WTC11 (cell line): Measurements from ENCODE around the gene DOK5.

ENCODE experiments used
- ATF3 ChIP-seq: sonication (generic); formaldehyde crosslinking; conservative IDR thresholded peaks from 2 replicates; pipeline ENCODE4 v1.8.1; 2022; ENCODE audit warnings: mild to moderate bottlenecking, missing genetic modification reagents
- KAT7 ChIP-seq: sonication (generic); formaldehyde crosslinking; IDR thresholded peaks from 2 replicates; pipeline ENCODE4 v1.8.1; 2023; ENCODE audit warnings: missing genetic modification reagents, mild to moderate bottlenecking, borderline replicate concordance
- NFYB ChIP-seq: sonication (generic); formaldehyde crosslinking; conservative IDR thresholded peaks from 2 replicates; pipeline ENCODE4 v1.8.0; 2022; ENCODE audit warnings: low read depth, missing genetic modification reagents
- PREB ChIP-seq: sonication (generic); formaldehyde crosslinking; IDR thresholded peaks from 2 replicates; pipeline ENCODE4 v1.8.1; 2022; ENCODE audit warnings: mild to moderate bottlenecking, missing genetic modification reagents, moderate library complexity, borderline replicate concordance
- RELA ChIP-seq: sonication (generic); formaldehyde crosslinking; IDR thresholded peaks from 2 replicates; pipeline ENCODE4 v1.8.1; 2022; ENCODE audit warnings: missing genetic modification reagents, mild to moderate bottlenecking, borderline replicate concordance
- SMAD3 ChIP-seq: sonication (generic); formaldehyde crosslinking; IDR thresholded peaks from 2 replicates; pipeline ENCODE4 v1.8.0; 2022; ENCODE audit warnings: missing genetic modification reagents, mild to moderate bottlenecking, borderline replicate concordance
- TEAD4 ChIP-seq: sonication (generic); formaldehyde crosslinking; IDR thresholded peaks from 2 replicates; pipeline ENCODE4 v1.8.0; 2022; ENCODE audit warnings: mild to moderate bottlenecking, missing genetic modification reagents
- TP53 ChIP-seq: sonication (generic); formaldehyde crosslinking; IDR thresholded peaks from 2 replicates; pipeline ENCODE4 v1.8.1; 2023; ENCODE audit warnings: mild to moderate bottlenecking, missing genetic modification reagents
- USF2 ChIP-seq: sonication (generic); formaldehyde crosslinking; IDR thresholded peaks from 2 replicates; pipeline ENCODE4 v1.8.1; 2023; ENCODE audit warnings: mild to moderate bottlenecking, missing genetic modification reagents, moderate library complexity
- ZBTB43 ChIP-seq: sonication (generic); formaldehyde crosslinking; IDR thresholded peaks from 2 replicates; pipeline ENCODE4 v1.8.1; 2023; ENCODE audit warnings: mild to moderate bottlenecking, missing genetic modification reagents
- ZNF671 ChIP-seq: fragments of 250-450 bp; sonication (Bioruptor Pico); IDR thresholded peaks from 2 replicates; pipeline ENCODE4 v1.8.0; 2021; ENCODE audit warnings: mild to moderate bottlenecking
- TF ChIP-seq, protein P1 (sequence below): sonication (generic); formaldehyde crosslinking; IDR thresholded peaks from 2 replicates; pipeline ENCODE4 v1.8.1; 2022; ENCODE audit warnings: mild to moderate bottlenecking, moderate library complexity, missing genetic modification reagents
- TF ChIP-seq, protein P2 (sequence below): fragments of 200-600 bp; IDR thresholded peaks from 2 replicates; pipeline ENCODE4 v1.8.0; 2022; ENCODE audit warnings: antibody characterized with exemption
- TF ChIP-seq, protein P3 (sequence below): sonication (generic); formaldehyde crosslinking; IDR thresholded peaks from 2 replicates; pipeline ENCODE4 v1.8.0; 2022; ENCODE audit warnings: mild to moderate bottlenecking, missing genetic modification reagents

DNA sequence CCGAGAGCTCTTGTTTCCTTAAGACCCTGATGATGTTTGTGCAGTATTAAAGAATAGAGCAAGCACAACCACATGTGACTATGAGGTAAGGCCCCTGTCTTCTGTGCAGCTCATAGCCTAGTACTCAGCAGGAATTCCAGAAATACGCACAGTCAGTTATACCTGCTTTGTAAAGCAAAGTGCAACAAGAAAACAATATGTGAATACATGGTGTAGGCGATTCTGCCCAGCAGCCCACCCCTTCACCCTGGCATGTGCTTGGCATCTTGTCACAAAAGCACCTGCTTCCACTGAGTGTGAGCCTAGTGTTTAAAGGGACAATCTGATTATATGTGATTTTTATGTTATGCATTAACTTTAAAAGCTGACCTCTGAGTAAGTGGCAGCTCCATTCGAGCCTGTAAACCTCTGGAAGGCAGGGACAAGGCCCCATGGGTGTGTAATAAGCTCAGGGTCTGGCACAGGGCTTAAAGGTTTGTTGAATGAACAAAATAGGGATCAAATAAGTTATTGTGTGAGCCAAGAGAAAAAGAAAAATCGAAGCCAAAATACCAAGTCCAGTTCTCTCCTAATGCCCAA lies 148.7 kb downstream of the DOK5 start:
- TF ChIP-seq, protein P1, sequence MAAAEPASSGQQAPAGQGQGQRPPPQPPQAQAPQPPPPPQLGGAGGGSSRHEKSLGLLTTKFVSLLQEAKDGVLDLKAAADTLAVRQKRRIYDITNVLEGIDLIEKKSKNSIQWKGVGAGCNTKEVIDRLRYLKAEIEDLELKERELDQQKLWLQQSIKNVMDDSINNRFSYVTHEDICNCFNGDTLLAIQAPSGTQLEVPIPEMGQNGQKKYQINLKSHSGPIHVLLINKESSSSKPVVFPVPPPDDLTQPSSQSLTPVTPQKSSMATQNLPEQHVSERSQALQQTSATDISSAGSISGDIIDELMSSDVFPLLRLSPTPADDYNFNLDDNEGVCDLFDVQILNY, result no peak
- TF ChIP-seq NFYB (no peak), PREB (no peak), TEAD4 (CRISPR knock-in tag) (no peak), USF2 (no peak), ZBTB43 (CRISPR knock-in tag) (no peak), SMAD3 (CRISPR knock-in tag) (no peak), RELA (CRISPR knock-in tag) (no peak), ZNF671 (no peak), ATF3 (no peak), TP53 (no peak), KAT7 (CRISPR knock-in tag) (no peak)
- TF ChIP-seq, protein P2, sequence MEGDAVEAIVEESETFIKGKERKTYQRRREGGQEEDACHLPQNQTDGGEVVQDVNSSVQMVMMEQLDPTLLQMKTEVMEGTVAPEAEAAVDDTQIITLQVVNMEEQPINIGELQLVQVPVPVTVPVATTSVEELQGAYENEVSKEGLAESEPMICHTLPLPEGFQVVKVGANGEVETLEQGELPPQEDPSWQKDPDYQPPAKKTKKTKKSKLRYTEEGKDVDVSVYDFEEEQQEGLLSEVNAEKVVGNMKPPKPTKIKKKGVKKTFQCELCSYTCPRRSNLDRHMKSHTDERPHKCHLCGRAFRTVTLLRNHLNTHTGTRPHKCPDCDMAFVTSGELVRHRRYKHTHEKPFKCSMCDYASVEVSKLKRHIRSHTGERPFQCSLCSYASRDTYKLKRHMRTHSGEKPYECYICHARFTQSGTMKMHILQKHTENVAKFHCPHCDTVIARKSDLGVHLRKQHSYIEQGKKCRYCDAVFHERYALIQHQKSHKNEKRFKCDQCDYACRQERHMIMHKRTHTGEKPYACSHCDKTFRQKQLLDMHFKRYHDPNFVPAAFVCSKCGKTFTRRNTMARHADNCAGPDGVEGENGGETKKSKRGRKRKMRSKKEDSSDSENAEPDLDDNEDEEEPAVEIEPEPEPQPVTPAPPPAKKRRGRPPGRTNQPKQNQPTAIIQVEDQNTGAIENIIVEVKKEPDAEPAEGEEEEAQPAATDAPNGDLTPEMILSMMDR, result no peak
- TF ChIP-seq, protein P3, sequence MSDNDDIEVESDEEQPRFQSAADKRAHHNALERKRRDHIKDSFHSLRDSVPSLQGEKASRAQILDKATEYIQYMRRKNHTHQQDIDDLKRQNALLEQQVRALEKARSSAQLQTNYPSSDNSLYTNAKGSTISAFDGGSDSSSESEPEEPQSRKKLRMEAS (CRISPR knock-in tag), result no peak
